Pons (tissue), 1 donor: ENCODE results near the gene CARD19.
"Not testable (repeated sequence)": the region's sequence is repeated elsewhere in the genome, so short reads cannot be mapped to it uniquely, and the experiment has no call there.

ENCODE experiments used
- DNase-seq: peaks from one replicate; pipeline ENCODE4 v3.0.0-alpha.2; 2016; ENCODE audit warnings: low spot score

The CARD19 gene

DNA sequence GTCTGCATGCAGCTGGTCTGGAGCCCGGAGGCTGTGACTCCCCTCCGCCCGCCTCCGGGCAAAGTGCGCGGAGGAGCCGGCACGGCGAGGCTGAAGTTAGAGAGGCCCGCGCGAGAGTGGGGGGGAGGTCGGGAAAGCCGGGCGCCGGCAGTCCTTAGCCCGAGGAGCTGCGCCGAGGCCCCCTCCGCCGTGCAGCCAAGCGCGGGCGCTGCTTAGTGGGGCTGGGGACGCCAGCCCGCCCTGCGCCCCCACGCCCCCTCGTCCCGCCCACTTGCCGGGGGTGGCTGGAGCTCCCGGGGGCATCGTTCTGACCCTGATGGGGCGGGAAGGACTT is 37.6 kb downstream of the CARD19 start:
- no peak for DNase-seq

DNA sequence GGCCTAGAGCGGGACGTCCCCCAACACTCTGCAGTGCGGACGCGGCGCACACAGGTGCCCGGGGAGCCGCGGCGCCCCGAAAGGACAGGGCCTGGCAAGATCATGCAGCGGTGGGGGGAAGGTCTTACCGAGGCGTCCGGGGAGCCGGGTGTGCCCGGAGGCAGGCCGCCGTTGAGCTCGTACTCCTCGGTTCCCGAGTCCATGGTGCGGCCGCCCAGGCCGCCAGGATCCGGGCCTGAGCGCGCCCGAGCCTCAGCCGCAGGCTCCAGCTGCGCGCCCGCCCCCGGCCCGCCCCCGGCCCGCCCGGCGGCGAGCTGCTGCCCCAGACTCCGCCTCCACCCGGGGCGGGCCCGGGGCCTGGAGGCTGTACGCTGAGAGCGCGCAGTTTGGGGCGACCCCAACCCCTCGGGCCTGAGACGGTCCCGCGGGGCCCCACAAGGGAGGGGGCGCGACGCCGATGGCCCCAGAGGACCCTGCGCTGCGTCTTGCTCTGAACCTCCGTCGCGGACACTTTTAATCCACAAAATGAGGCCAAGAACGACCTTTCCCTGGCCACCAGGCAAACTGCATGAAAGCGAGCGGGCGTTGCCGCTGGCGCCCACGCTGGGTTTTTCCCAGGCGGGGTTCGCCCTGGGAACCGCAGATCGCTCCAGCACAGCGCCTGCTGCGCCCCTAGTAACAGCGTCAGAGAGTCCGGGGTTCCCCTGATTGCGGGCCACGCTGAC is 38.2 kb downstream of the CARD19 start, which contains the start of gene NINJ1:
Gene NINJ1 (minus strand): TSS at position 237 of the 725 bp plus-strand sequence. CDS start 34 bp downstream, at position 203.
- peak; percentile 60 for DNase-seq

DNA sequence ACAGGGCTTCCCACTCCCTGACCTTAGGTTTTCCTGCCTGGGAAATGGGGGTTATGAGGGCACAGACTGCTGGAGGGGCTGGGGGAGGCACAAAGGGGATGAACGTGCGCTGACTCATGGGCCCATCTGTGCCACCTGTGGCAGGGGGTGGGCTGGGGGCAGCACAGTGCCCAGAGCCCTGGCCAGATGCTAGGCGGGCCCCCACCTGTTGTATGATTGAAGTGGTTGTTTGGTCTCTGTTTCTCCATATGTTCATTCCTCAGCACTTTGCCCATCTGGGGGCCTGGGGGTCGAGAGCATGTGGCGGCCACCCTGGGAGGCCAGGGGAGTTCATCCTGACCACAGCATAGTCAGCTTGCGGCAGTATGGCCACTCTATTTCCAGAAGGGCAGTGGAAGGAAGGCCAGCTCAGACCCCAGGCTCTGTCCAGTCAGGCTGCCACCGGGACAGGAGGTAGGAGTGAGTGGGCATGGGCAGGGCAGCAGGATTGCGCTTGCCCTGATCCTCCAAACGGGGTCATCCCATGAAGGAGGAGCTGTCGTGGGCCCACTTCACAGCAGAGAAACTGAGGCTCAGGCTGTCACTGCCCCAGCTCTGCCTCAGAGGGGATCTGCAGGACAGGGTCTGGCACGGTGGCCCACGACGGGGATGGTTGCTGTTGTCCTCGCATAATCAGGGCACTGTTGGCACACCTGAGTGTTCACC is 38.9 kb downstream of the CARD19 start:
- no peak for DNase-seq

- DNase-seq, result peak; percentile 62
These were observed 40.0 kb downstream of the CARD19 start for GRCh38 chr9:93136011-93136440.

- no peak for DNase-seq
These were observed 41.3 kb downstream of the CARD19 start for GRCh38 chr9:93137362-93137761.

GRCh38 chr9:93138171-93138764 is 42.3 kb downstream of the CARD19 start:
- no peak for DNase-seq

DNA sequence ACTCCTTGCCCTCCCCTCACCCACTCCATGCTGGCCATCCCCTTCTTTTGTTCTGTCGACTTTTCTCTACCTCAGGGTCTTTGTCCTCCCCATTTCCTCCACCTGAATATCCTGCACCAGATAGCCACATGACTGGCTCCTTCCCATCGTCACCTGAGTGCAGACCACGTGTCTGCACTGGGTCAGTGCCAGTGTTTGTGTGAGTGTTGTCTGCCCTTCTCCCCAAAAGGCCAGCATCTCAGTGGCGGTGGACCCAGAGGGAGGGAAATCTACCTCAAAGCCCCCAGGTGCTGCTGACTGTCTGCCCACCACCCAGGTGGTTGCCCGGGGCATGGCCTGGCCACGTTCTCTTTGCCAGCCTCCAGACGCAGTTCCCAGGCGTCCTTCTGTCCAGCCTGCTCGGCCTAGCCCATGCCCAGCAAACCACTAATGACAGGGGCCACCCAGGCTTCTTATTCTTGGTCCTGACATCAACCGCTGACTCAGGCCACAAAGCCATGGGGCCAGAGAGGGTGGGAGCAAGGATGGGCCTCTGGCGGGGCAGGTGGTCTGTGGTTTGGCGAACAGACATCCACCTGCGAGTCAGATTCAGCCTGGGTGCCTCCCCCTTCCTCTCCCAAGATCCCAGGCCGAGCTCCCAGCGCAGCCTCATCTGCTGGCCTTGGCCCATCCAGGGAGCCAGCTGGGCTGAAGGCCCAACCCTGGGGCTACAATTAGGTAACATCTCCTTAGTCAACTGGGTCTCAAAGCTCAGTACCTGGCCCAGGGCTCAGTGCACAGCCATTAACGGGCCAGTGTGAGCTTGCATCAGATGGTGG is 43.6 kb downstream of the CARD19 start:
- no peak for DNase-seq

DNA sequence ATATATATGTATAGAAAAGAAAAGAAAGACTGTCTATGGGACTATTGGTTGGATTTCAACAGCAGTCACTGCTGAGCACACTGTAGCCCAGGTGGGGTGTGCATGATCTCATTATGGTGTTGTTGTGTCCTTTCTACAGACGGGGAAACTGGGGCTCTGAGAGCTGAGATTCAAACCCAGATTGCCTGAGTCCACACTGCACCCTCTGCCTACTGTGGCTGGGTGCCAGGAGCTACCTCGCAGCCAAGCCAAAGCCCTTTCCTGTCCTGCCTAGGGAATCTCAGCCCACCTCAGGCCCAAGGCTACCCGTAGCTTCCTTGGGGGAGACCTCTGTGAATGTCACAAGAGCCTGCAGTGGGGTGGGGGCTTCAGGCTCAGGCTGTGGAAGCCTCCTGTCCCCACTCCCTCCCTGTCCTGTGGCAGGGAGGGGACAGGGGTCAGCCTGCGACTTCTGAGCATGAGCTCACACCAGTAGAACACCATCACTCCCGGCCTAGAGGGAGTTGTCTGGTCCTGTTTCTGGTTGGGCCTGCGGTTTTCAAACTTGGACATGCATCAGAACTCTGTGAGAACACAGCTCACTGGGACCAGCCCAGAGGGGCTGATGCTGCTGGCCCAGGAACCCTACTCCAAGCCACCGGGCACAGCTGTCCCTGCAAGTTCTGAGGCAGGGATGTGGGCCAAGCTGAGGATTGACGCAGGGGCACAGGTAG is 45.9 kb downstream of the CARD19 start:
- no peak for DNase-seq

DNA sequence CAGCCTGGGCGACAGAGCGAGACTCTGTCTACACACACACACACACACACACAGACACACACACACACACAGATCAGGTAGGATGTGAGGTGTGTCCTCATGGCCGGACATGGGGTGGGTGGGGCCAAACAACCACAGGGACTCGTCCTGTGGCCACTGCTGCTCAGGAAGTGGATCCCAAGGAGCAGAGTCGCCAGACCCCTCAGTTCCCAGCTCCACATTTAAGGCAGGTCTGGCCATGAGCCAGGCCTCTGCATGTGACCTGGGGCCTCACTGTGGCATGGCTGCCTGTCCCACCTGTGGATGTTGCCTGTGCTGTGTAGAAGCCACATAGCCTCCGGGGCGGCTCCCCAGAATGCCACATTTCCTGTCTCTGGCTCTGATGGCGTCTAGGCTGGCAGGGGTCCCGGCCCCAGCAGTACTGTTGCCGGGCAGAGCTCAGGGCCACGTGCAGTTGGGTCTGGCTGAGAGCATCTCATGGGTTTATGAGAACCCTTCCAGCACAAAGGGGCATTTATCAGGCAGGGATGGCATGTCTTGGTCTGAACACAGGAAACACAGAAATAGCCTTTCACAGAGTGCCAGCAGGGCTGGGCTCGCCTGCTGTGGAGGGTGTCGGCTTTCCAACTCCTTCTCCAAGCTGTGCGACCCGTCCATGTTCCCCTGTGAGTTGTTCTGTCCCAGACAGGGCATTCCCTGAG is 48.0 kb downstream of the CARD19 start:
- peak; percentile 98 for DNase-seq

- not testable (repeated sequence) for DNase-seq
These were observed 50.7 kb downstream of the CARD19 start for GRCh38 chr9:93146696-93147095.

GRCh38 chr9:93147632-93148031 is 51.6 kb downstream of the CARD19 start:
- DNase-seq, result no peak

DNA sequence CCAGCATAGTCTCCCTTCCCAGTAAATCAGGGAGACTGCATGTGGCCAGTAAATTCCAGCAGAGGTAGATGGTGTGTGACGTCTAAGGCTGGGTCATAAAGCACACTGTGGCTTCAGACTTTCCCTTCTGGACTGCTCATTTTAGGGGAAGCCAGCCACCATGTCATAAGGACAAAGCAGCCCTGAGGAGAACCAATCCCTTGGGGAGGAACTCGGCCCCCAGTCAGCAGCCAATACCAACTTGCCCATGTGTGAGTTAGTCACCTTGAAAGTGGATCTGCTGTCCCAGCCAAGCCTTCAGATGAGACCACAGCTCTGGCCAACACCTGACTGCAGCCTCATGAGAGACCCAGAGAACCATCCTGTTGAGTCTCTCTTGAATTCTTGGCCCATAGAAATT is 52.7 kb downstream of the CARD19 start:
- DNase-seq, result no peak

GRCh38 chr9:93149361-93149760 is 53.3 kb downstream of the CARD19 start:
- no peak for DNase-seq

DNA sequence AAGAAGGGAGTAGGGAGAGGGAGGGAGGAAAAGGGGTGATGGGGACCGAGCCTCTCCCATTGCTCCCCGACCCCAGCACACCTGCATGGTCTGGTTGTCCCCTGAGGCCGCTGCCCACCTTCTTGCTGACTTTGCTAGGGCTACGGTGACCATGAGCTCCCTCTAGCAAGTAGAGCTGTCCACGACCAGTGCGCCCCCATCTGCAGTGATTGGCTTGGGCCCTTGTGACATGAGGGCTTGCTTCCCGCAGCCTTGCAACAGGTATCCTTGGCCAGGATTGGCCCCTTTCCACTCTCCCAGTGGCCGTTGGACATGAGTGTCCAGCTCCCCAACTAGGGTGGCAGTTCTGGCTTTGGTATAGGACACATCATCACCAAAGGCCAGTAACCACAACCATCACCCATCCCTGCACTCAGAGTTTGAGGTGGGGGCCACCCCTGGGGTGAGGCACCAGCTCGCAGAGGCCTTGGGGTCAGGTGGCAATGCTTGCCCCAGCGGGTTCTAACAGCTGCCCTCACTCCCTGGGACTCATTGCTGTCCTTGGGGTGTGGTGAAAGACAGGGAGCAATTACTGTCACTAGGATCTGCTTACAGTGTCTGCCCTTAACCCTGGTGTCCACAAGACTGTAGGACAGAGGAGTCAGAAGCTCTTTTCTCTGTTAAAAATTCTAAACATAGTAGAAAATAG is 55.2 kb downstream of the CARD19 start:
- no peak for DNase-seq

GRCh38 chr9:93154293-93154903 is 58.4 kb downstream of the CARD19 start:
- DNase-seq, result no peak

DNA sequence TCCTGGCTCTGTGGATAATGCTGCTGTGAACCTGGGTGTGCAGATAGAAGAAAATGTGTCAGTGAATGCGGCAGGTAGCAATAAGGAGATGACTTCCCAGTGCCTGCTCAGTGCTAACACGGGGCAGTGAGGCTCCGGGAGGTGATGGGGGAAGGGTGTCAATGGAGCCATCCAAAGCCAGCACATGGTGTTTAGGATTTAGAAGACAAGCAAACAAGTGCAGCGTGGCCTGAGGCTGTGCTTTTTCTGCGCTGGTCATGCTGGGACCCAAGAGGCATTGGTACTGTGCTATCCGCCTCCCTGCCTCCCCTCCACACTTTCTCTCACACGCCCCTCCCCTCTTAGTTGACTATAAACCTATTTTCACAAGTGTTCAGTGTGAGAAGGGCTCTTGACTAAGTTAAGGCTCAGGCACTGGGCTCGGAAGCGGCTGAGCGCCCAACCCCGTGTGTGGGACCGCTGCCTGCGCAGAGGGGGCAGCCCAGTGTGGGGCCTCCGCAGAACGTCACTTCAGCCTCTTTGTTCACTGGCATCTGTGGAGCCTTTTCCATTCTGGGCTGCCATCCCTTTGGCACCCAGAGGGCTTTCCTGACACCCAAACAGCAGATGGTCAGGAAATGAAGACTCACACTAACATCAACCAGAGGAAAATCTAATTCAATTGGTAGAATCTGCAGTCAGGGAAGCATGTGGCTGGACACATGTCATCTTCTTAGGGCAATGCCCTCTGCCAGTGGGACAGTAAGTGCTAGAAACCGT is 59.9 kb downstream of the CARD19 start:
- peak; percentile 74 for DNase-seq

DNA sequence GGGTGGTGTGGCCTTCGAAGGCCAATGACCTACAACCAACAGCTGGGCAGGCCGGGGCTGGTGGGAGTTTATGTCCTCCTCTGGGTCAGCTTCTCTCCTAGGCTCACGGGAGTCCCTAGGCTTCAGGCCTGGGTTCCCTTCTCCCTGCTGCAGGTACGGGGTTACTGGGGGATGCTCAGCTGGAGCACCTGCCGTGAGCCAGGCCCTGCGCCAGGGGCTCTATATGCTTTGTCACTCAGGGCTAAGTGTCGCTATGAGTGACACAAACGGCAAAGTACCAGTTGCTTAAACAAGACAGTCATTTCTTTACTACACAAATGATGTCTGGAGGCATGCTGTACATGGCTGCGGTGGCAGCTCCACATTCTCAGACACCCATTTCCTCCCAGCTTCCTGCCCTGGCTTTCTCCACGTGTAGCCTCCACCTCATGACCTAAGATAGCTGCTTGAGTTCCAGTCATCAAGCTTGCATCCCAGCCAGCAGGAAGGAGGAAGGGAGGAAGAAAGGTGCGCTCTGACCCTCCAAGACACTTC is 60.5 kb downstream of the CARD19 start:
- no peak for DNase-seq

GRCh38 chr9:93159601-93160471 is 63.8 kb downstream of the CARD19 start:
- peak; percentile 68 for DNase-seq
